Right ventricle myocardium inferior (tissue), 1 donor: ENCODE results near the gene CDRT4. TPM values are rescaled to one million over a fixed set of nuclear protein-coding genes. Genes with fewer than 3 reads are reported as not detected.
A peak's percentile ranks its signal among the peaks of the same experiment; 100 is the strongest.
"Not testable (repeated sequence)": the region's sequence is repeated elsewhere in the genome, so short reads cannot be mapped to it uniquely, and the experiment has no call there.

Experiments
- ATAC-seq: fragments of 200-7000 bp; cut with Tn5 transposase; one replicate; pipeline ENCODE4 v1.9.1; 2020; ENCODE audit warnings: mild to moderate bottlenecking, moderate library complexity
- DNase-seq: peaks from one replicate; pipeline ENCODE4 v3.0.0; 2021; ENCODE audit errors: missing footprints
- intact Hi-C: fragments of 100-400 bp; cut with DNase I; formaldehyde crosslinking; loops from one replicate; pipeline ENCODE4 v1.11.0; 2022
- total RNA-seq: library from RNA; stranded (reverse); fragmentation: NEBNext Ultra II Directional; extraction: Animal tissue kit (Norgen Biotek cat#: 25700); gene quantifications from one replicate; pipeline ENCODE4 v1.2.1, GENCODE V29; 2021
- donor health status: DM: no; HTN: yes; CAD: no; lungs with severe emphysema.

Gene CDRT4
- total RNA-seq, 1 donor from 2014 or later: 1.8 TPM

GRCh38 chr17:15441315-15441714 is 26.1 kb downstream of the CDRT4 start:
- intact Hi-C loops: loop anchor here (5.0 kb wide), 1 partner anchor 44 kb away; no protein-coding TSS in a partner anchor
- ATAC-seq (no peak), DNase-seq (no peak)

- ATAC-seq (no peak), DNase-seq (no peak)
- intact Hi-C loops: loop anchor here (5.0 kb wide), 1 partner anchor 43 kb away; no protein-coding TSS in a partner anchor
Observed at GRCh38 chr17:15440347-15440746, 27.1 kb downstream of the CDRT4 start.

- intact Hi-C loops: loop anchor here (1.0 to 5.0 kb wide), 3 partner anchors 24 to 177 kb away; no protein-coding TSS in a partner anchor
- not testable (repeated sequence) for DNase-seq
- peak; percentile 29 for ATAC-seq
Observed at GRCh38 chr17:15439205-15439985, 28.0 kb downstream of the CDRT4 start.

GRCh38 chr17:15438491-15439105 is 28.8 kb downstream of the CDRT4 start:
- ATAC-seq: no peak
- DNase-seq: no peak
- intact Hi-C loops: loop anchor here (1.0 to 5.0 kb wide), 3 partner anchors 23 to 176 kb away; no protein-coding TSS in a partner anchor

- intact Hi-C loops: loop anchor here (5.0 kb wide), 2 partner anchors 65 to 175 kb away; no protein-coding TSS in a partner anchor
- DNase-seq (no peak), ATAC-seq (no peak)
Observed at GRCh38 chr17:15437303-15437635, 30.2 kb downstream of the CDRT4 start.

GRCh38 chr17:15436473-15437302 is 30.7 kb downstream of the CDRT4 start:
- ATAC-seq: peak; percentile 66
- intact Hi-C loops: loop anchor here (5.0 kb wide), 2 partner anchors 66 to 174 kb away; no protein-coding TSS in a partner anchor
- peak; percentile 78 for DNase-seq

GRCh38 chr17:15434956-15435355 is 32.5 kb downstream of the CDRT4 start:
- ATAC-seq: no peak
- intact Hi-C loops: loop anchor here (2.0 to 5.0 kb wide), 3 partner anchors 20 to 173 kb away; no protein-coding TSS in a partner anchor
- DNase-seq: no peak

GRCh38 chr17:15432807-15433611 is 34.4 kb downstream of the CDRT4 start:
- intact Hi-C loops: no loop called here
- peak; percentile 49 for ATAC-seq
- DNase-seq: no peak

GRCh38 chr17:15431766-15432165 is 35.7 kb downstream of the CDRT4 start:
- ATAC-seq: no peak
- no peak for DNase-seq

GRCh38 chr17:15431196-15431595 is 36.2 kb downstream of the CDRT4 start:
- DNase-seq (no peak), ATAC-seq (peak; percentile 53)
- intact Hi-C loops: no loop called here

More at GRCh38 chr17:15431766-15432165, 35.7 kb downstream of the CDRT4 start:
- intact Hi-C loops: no loop called here

GRCh38 chr17:15424521-15424920 is 42.9 kb downstream of the CDRT4 start:
- intact Hi-C loops: no loop called here

GRCh38 chr17:15422392-15422965 is 44.9 kb downstream of the CDRT4 start:
- DNase-seq (no peak), ATAC-seq (no peak)
- intact Hi-C loops: no loop called here

More at GRCh38 chr17:15424521-15424920, 42.9 kb downstream of the CDRT4 start:
- ATAC-seq: no peak
- no peak for DNase-seq

- intact Hi-C loops: no loop called here
- ATAC-seq: no peak
Observed at GRCh38 chr17:15418781-15419180, 48.6 kb downstream of the CDRT4 start.

GRCh38 chr17:15414532-15415306 is 52.7 kb downstream of the CDRT4 start:
- DNase-seq (peak; percentile 80), ATAC-seq (peak; percentile 90)
- intact Hi-C loops: loop anchor here (1.0 to 2.0 kb wide), 4 partner anchors 20 to 152 kb away; no protein-coding TSS in a partner anchor

More at GRCh38 chr17:15418781-15419180, 48.6 kb downstream of the CDRT4 start:
- no peak for DNase-seq

GRCh38 chr17:15413101-15413771 is 54.2 kb downstream of the CDRT4 start:
- ATAC-seq (no peak), DNase-seq (no peak)
- intact Hi-C loops: no loop called here

GRCh38 chr17:15412606-15413005 is 54.8 kb downstream of the CDRT4 start:
- no peak for DNase-seq

More at GRCh38 chr17:15412606-15413005, 54.8 kb downstream of the CDRT4 start:
- no peak for ATAC-seq
- intact Hi-C loops: no loop called here
